GM12801 (cell line): ENCODE results near the gene CRYM.
A peak's percentile ranks its signal among the peaks of the same experiment; 100 is the strongest.

Source experiments
- TF ChIP-seq, protein P1 (sequence below): IDR thresholded peaks from one replicate; pipeline ENCODE4 v1.5.1; 2011; ENCODE audit warnings: control low read depth; ENCODE audit not compliant: insufficient read length; ENCODE audit errors: extremely low read depth

The CRYM gene

DNA sequence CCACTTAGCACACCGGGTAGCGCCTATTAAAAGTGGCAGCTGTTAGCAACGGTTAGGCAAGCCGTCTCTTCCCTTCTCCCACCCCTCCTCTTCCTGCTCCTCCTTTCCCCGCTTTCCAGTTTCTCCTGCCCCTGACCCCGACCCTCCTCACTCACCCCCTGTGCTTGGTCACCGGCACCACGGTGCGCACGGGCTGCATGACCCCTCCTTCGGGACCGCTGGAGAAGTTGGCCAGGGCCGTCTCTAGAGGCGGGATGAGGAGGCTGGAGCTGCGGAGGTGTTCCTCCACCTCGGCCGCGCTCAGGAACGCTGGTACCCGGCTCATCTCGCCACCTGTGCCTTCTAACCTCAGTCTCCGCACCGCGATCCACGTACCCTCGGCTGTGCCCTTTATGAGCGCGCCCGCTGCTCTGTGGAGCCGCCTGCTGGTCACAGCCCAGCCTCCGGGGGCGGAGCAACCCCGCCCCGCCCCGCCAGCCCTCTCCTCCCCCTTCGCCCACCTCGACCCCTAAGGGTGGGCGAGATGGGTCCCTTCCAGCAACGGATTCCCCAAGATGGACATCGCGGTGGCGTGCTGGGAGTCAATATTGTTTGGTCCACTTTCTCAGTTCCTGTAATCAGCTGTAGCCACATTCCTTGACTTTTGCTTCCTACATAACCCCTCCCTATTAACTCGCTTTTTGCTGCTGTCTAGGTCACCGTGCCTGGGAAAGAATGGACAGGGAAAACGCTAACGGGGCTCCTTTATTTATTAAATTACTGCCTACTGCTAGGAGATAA lies at the start of gene CRYM:
CRYM (minus strand) TSS at position 364 of the 780 bp plus-strand sequence; CDS start at position 325, 39 bp downstream.
- TF ChIP-seq, protein P1, sequence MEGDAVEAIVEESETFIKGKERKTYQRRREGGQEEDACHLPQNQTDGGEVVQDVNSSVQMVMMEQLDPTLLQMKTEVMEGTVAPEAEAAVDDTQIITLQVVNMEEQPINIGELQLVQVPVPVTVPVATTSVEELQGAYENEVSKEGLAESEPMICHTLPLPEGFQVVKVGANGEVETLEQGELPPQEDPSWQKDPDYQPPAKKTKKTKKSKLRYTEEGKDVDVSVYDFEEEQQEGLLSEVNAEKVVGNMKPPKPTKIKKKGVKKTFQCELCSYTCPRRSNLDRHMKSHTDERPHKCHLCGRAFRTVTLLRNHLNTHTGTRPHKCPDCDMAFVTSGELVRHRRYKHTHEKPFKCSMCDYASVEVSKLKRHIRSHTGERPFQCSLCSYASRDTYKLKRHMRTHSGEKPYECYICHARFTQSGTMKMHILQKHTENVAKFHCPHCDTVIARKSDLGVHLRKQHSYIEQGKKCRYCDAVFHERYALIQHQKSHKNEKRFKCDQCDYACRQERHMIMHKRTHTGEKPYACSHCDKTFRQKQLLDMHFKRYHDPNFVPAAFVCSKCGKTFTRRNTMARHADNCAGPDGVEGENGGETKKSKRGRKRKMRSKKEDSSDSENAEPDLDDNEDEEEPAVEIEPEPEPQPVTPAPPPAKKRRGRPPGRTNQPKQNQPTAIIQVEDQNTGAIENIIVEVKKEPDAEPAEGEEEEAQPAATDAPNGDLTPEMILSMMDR, result peak; percentile 41

DNA sequence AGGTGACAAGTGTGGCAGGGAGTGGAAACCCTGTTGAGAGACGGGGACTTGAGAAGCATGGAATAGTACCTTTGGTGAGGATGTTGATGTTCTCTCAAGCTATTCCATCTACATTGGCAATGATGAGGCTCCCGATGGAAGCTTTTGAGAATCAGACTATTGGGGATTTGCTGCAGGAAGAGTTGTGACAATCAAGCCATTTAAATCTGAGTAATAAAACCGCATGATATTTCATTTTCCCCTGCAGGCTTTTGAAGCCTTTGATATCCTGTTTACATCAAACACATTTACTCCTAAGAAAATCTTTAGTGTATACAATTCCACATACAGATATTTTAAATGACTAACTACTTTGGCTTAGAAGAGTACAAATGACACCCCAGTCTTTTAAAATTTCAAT lies 49.0 kb upstream of the CRYM start:
- TF ChIP-seq, protein P1, result no peak

DNA sequence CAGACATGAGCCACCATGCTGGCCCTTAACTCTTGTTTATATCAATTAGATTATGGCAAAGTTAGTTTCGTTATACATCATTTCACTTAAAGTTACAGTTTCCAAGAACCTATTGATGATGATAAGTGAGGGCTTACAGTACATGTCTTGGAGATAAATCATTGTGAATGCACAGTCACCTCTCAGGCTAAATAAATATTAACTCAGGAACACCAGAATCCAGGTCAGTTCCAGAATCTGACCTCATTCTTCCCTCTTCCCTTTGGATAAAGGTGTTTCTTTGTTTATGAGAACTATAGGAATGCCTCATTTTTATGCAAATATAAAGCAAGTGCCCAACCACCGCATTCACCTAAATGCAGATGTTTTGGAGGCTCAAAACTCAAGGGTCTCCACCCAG lies 48.4 kb upstream of the CRYM start:
- TF ChIP-seq, protein P1, result no peak

DNA sequence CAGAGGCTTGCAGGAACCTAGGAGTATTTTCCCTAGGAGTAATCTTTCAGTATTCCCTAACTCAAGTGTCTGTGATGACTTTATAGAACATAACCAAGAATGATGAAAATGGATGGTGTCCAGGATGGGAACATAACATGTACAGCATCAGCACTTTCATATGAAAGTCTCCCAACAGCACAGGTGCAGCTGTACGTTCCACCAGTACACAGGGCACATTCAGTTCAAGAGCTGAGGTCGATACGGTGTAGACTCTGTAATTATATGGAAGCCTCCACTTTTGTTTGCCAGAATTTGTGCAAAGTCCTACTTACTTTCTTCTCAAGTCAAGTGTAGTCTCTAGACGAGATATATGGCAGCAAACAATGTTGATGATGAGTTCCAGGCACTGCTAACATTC lies 46.2 kb upstream of the CRYM start:
- TF ChIP-seq, protein P1, result no peak

DNA sequence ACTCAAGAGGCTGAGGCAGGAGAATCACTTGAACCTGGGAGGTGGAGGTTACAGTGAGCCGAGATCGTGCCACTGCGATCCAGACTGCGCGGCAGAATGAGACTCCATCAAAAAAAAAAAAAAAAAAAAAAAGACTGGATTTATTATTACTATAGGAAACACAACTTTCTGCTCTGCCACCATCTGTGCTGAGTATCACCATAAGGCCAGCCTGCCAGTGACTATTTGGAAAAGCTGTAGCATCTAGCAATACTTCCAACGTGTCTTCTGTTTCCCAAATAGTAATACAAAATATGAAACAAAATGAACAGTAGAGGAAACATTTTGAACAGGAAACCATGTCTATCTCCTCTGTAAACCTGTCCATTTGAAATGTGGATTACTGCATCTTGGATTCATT lies 43.6 kb upstream of the CRYM start:
- TF ChIP-seq, protein P1, result no peak

DNA sequence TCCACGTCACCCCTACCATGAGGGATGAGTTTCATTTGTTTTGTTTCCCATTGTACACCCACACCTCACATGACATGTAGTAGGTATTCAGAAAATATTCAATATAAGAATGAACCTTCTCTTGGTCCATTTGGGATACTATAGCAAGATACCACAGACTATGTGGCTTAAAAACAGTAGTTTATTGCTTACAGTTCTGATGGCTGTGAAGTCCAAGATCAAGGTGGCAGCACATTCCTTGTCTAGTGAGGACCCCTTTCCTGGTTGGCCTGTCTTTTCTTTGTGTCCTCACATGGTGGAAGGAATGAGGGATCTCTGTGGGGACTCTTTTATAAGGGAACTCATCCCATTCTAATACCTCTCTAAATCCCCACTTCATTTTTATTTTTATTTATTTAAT lies 36.2 kb upstream of the CRYM start:
- TF ChIP-seq, protein P1, result no peak

DNA sequence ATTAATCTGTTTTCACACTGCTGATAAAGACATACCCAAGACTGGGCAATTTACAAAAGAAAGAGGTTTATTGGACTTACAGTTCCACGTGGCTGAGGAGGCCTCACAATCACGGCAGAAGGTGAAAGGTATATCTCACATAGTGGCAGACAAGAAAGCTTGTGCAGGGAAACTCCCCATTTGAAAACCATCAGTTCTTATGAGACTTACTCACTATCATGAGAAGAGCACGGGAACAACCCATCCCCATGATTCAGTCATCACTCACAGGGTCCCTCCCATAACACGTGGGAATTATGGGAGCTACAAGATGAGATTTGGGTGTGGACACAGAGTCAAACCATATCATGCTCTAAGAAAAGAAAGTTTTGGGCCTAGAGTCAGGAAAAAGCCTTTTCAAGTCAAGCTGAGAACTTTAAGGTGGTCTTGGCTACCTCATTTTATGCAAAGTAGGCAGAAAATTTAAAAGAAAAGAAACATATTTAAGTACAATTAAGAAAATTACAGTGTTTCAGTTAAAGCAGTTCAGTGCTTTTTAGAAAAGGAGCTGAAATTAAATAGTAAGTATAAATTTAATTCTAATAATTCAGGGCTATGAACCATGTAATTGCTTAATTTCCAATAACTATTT lies 24.9 kb upstream of the CRYM start:
- TF ChIP-seq, protein P1, result no peak
